Lower lobe of right lung (tissue), 2 donors: ENCODE results near the gene HS6ST3. TPM values are rescaled to one million over a fixed set of nuclear protein-coding genes. Genes with fewer than 3 reads are reported as not detected.

Experiments used
- ATAC-seq, 2 donors: fragments of 200-7000 bp; cut with Tn5 transposase; one replicate each; pipeline ENCODE4 v1.9.1; 2020 to 2022; ENCODE audit warnings: mild to moderate bottlenecking in 2 of 2, moderate library complexity in 2 of 2
- DNase-seq: peaks from one replicate; pipeline ENCODE4 v3.0.0-alpha.2; 2020
- H3K27ac ChIP-seq: fragments of 200-600 bp; one replicate; pipeline ENCODE4 v1.8.0; 2022
- H3K27me3 ChIP-seq: fragments of 200-600 bp; one replicate; pipeline ENCODE4 v1.8.0; 2022; ENCODE audit warnings: low read depth
- H3K36me3 ChIP-seq: fragments of 200-600 bp; one replicate; pipeline ENCODE4 v1.8.0; 2022; ENCODE audit warnings: mild to moderate bottlenecking
- H3K4me1 ChIP-seq: fragments of 200-600 bp; one replicate; pipeline ENCODE4 v1.8.0; 2022
- H3K4me3 ChIP-seq: fragments of 200-600 bp; one replicate; pipeline ENCODE4 v1.8.0; 2022; ENCODE audit warnings: mild to moderate bottlenecking
- H3K9me3 ChIP-seq: fragments of 200-600 bp; one replicate; pipeline ENCODE4 v1.8.0; 2022
- CTCF ChIP-seq: fragments of 200-600 bp; IDR thresholded peaks from one replicate; pipeline ENCODE4 v1.8.0; 2022; ENCODE audit warnings: antibody characterized with exemption, mild to moderate bottlenecking
- intact Hi-C: fragments of 100-400 bp; cut with DNase I; formaldehyde crosslinking; loops from one replicate; pipeline ENCODE4 v1.11.0; 2022
- microRNA-seq: library from miRNA; unstranded; fragments of <30 nt; microRNA quantifications from one replicate; pipeline ENCODE4 v1.2.0, GENCODE V29; 2020; ENCODE audit warnings: borderline number of aligned reads
- total RNA-seq: library from RNA; stranded (reverse); fragmentation: NEBNext Ultra II Directional; extraction: Animal tissue kit (Norgen Biotek cat#: 25700); gene quantifications from one replicate; pipeline ENCODE4 v1.2.1, GENCODE V29; 2021
- donor health status: DM: no; HTN: yes; CAD: no; lungs with severe emphysema.

The HS6ST3 gene
- total RNA-seq, 1 donor from 2014 or later = 0.06 TPM

- no peak for ATAC-seq
- H3K9me3 ChIP-seq = peaks cover 10% of the 10 kb centered on the region
- no peak for DNase-seq
- no peaks in the 10 kb centered on the region for H3K27me3 ChIP-seq
- H3K4me3 ChIP-seq = no peak overlapping the region
- no peak overlapping the region for H3K27ac ChIP-seq
- intact Hi-C loops = no loop called here
- H3K4me1 ChIP-seq = no peaks in the 10 kb centered on the region
- H3K36me3 ChIP-seq = no peaks in the 10 kb centered on the region
- no peak for TF ChIP-seq CTCF
Observed at GRCh38 chr13:96860882-96861281, 771.0 kb downstream of the HS6ST3 start.

GRCh38 chr13:96862093-96862492, 772.2 kb downstream of the HS6ST3 start:
- Histone ChIP-seq H3K9me3 (peaks cover 10% of the 10 kb centered on the region), H3K27ac (no peak overlapping the region), H3K4me3 (no peak overlapping the region), H3K36me3 (no peaks in the 10 kb centered on the region), H3K4me1 (no peaks in the 10 kb centered on the region), H3K27me3 (no peaks in the 10 kb centered on the region)
- ATAC-seq = no peak
- no peak for DNase-seq
- intact Hi-C loops = no loop called here
- no peak for TF ChIP-seq CTCF

- Histone ChIP-seq H3K9me3 (peaks cover 10% of the 10 kb centered on the region), H3K4me1 (no peaks in the 10 kb centered on the region), H3K36me3 (no peaks in the 10 kb centered on the region), H3K27me3 (no peaks in the 10 kb centered on the region), H3K27ac (no peak overlapping the region), H3K4me3 (no peak overlapping the region)
- ATAC-seq (no peak), DNase-seq (no peak)
- intact Hi-C loops = no loop called here
- TF ChIP-seq CTCF = no peak
Observed at GRCh38 chr13:96862999-96863398, 773.1 kb downstream of the HS6ST3 start.

GRCh38 chr13:96871469-96871868, 781.6 kb downstream of the HS6ST3 start:
- Histone ChIP-seq H3K27ac (no peak overlapping the region), H3K4me3 (no peak overlapping the region), H3K36me3 (no peaks in the 10 kb centered on the region), H3K4me1 (no peaks in the 10 kb centered on the region), H3K27me3 (no peaks in the 10 kb centered on the region), H3K9me3 (no peaks in the 10 kb centered on the region)
- intact Hi-C loops = no loop called here
- DNase-seq = no peak
- no peak for TF ChIP-seq CTCF
- ATAC-seq = no peak

- TF ChIP-seq CTCF = no peak
- no peak overlapping the region for H3K4me3 ChIP-seq
- H3K4me1 ChIP-seq = no peaks in the 10 kb centered on the region
- no peaks in the 10 kb centered on the region for H3K36me3 ChIP-seq
- intact Hi-C loops = no loop called here
- DNase-seq (no peak), ATAC-seq (no peak)
- H3K27me3 ChIP-seq = no peaks in the 10 kb centered on the region
- H3K27ac ChIP-seq = no peak overlapping the region
- H3K9me3 ChIP-seq = no peaks in the 10 kb centered on the region
Observed at GRCh38 chr13:96880419-96880818, 790.5 kb downstream of the HS6ST3 start.

Small RNA genes within 50 kb of the gene (microRNA-seq; reads per million reads assigned to microRNA genes)
- not detected for gene MIR4501

Other genes starting within 250 kb of the HS6ST3 start
- gene UGGT2, start 36.7 kb upstream of the HS6ST3 start, total RNA-seq = 18.0 TPM